NCI-H1417 (cell line): ENCODE measurements around the gene XPNPEP2.

Experiments
- DNase-seq, 3 experiments: peaks; one replicate each; lab custom pipeline; 2025; lab: John Stamatoyannopoulos, UW

XPNPEP2 gene

GRCh38 chrX:129738466-129739308 lies at the start of gene XPNPEP2:
TSS of gene XPNPEP2 (plus strand) at chrX:129738979. CDS start at chrX:129739214, 235 bp downstream.
- no peak for DNase-seq

- DNase-seq, result no peak
Observed at GRCh38 chrX:129689796-129690195, 49.0 kb upstream of the XPNPEP2 start.

GRCh38 chrX:129690435-129690834 lies 48.3 kb upstream of the XPNPEP2 start:
- no peak for DNase-seq

GRCh38 chrX:129693354-129693753 lies 45.4 kb upstream of the XPNPEP2 start:
- no peak for DNase-seq

- DNase-seq, result no peak
Observed at GRCh38 chrX:129694805-129695204, 44.0 kb upstream of the XPNPEP2 start.

- no peak for DNase-seq
Observed at GRCh38 chrX:129695535-129695934, 43.2 kb upstream of the XPNPEP2 start.

GRCh38 chrX:129695937-129696336 lies 42.8 kb upstream of the XPNPEP2 start:
- DNase-seq, result no peak

GRCh38 chrX:129696463-129697155 lies 42.2 kb upstream of the XPNPEP2 start:
- DNase-seq, result no peak

GRCh38 chrX:129697204-129697829 lies 41.5 kb upstream of the XPNPEP2 start:
- no peak for DNase-seq

- no peak for DNase-seq
Observed at GRCh38 chrX:129698150-129698549, 40.6 kb upstream of the XPNPEP2 start.

GRCh38 chrX:129700536-129700935 lies 38.2 kb upstream of the XPNPEP2 start:
- DNase-seq, result no peak

GRCh38 chrX:129701624-129702069 lies 37.1 kb upstream of the XPNPEP2 start:
- no peak for DNase-seq

GRCh38 chrX:129704491-129704890 lies 34.3 kb upstream of the XPNPEP2 start:
- DNase-seq, result no peak

GRCh38 chrX:129705377-129705925 lies 33.3 kb upstream of the XPNPEP2 start:
- DNase-seq, result no peak

- no peak for DNase-seq
Observed at GRCh38 chrX:129705988-129706387, 32.8 kb upstream of the XPNPEP2 start.

GRCh38 chrX:129706400-129707072 lies 32.2 kb upstream of the XPNPEP2 start:
- no peak for DNase-seq

GRCh38 chrX:129714581-129714980 lies 24.2 kb upstream of the XPNPEP2 start:
- DNase-seq, result no peak

GRCh38 chrX:129716507-129716906 lies 22.3 kb upstream of the XPNPEP2 start:
- no peak for DNase-seq

GRCh38 chrX:129717892-129718291 lies 20.9 kb upstream of the XPNPEP2 start:
- no peak for DNase-seq

GRCh38 chrX:129718676-129719075 lies 20.1 kb upstream of the XPNPEP2 start:
- DNase-seq, result no peak

- DNase-seq, result no peak
Observed at GRCh38 chrX:129719268-129719667, 19.5 kb upstream of the XPNPEP2 start.
